Esophagus squamous epithelium (tissue), 5 donors: ENCODE data around the gene GPER1. TPM values are rescaled to one million over a fixed set of nuclear protein-coding genes. Genes with fewer than 3 reads are reported as not detected.

ENCODE experiments used
- DNase-seq: peaks from one replicate; lab custom pipeline; 2025; lab: John Stamatoyannopoulos, UW
- H3K27ac ChIP-seq, 4 donors: fragments of 200-600 bp; sonication (generic); one replicate each; pipeline ENCODE4 v1.5.1; 2016 to 2019; ENCODE audit warnings: mild to moderate bottlenecking in 1 of 4
- H3K27me3 ChIP-seq, 4 donors: fragments of 200-600 bp; sonication (generic); 1 replicate in 3 of 4; 2 replicates in 1 of 4; pipeline versions ENCODE4 v1.5.1 to v1.6.0; 2017 to 2021; ENCODE audit warnings: antibody characterized with exemption in 1 of 4
- H3K36me3 ChIP-seq, 3 donors: fragments of 200-600 bp; sonication (generic); one replicate each; pipeline ENCODE4 v1.5.1; 2016 to 2019
- H3K4me1 ChIP-seq, 3 donors: fragments of 200-600 bp; sonication (generic); one replicate each; pipeline ENCODE4 v1.5.1; 2017 to 2019
- H3K4me3 ChIP-seq, 4 donors: fragments of 200-600 bp; sonication (generic); 1 replicate in 3 of 4; 2 replicates in 1 of 4; pipeline ENCODE4 v1.5.1; 2016 to 2019; ENCODE audit warnings: mild to moderate bottlenecking in 2 of 4, moderate library complexity in 1 of 4
- H3K9me3 ChIP-seq, 3 donors: fragments of 200-600 bp; sonication (generic); one replicate each; pipeline ENCODE4 v1.5.1; 2016 to 2019
- POLR2A ChIP-seq, 4 donors: fragments of 450-650 bp; IDR thresholded peaks; one replicate each; pipeline ENCODE4 v1.6.1; 2017; ENCODE audit warnings: antibody characterized with exemption in 4 of 4, mild to moderate bottlenecking in 4 of 4, moderate library complexity in 3 of 4
- WGBS, 2 donors: methylation state at CpG; one replicate each; pipeline ENCODE4 v1.1.5; 2018; 5-methylcytosine and 5-hydroxymethylcytosine counted together
- intact Hi-C: fragments of 100-400 bp; cut with DNase I; formaldehyde crosslinking; loops from one replicate; pipeline ENCODE4 v1.15.0; 2022
- total RNA-seq, 4 donors: library from RNA; depleted of rRNA; stranded (reverse); fragments of >200 nt; gene quantifications; one replicate each; pipeline ENCODE4 v1.1.0, GENCODE V29; 2016
- TF ChIP-seq, protein P1 (sequence below), 6 experiments: fragments of 450-650 bp in 4 of 6; fragments of 200-600 bp in 2 of 6; sonication (generic) in 2 of 6; IDR thresholded peaks; one replicate each; pipeline ENCODE4 v1.5.1; 2016 to 2019; ENCODE audit warnings: antibody characterized with exemption in 6 of 6, mild to moderate bottlenecking in 4 of 6, moderate library complexity in 4 of 6
- donor health status: DM: yes; HTN: yes; CAD: no.

GPER1 gene
- total RNA-seq, 4 donors from 2014 or later: 0.87 to 2.3 (median 1.5) TPM

DNA sequence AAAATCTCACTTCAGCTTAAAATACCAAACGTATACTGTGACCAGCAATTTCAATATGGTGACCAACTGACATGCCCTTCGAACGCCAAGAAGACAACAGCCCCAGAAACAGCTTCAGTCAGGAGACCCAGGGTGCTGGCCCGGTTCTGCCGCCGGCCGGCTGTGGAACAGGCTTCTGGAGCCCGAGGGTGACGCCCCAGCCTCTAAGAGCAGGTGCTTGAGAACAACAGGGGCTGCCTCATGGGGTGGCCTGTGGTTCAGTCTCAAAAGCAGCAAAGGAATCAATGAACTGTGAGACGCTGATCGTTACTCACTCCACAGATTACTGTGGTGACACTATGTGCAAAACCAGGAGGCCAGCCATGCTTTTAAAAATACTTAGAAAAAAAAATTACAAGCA is 17.3 kb downstream of the GPER1 start:
- H3K36me3 ChIP-seq: no peaks in the 10 kb centered on the region
- TF ChIP-seq POLR2A (IDR thresholded peaks at IDR 0.05): no peak
- TF ChIP-seq, protein P1, sequence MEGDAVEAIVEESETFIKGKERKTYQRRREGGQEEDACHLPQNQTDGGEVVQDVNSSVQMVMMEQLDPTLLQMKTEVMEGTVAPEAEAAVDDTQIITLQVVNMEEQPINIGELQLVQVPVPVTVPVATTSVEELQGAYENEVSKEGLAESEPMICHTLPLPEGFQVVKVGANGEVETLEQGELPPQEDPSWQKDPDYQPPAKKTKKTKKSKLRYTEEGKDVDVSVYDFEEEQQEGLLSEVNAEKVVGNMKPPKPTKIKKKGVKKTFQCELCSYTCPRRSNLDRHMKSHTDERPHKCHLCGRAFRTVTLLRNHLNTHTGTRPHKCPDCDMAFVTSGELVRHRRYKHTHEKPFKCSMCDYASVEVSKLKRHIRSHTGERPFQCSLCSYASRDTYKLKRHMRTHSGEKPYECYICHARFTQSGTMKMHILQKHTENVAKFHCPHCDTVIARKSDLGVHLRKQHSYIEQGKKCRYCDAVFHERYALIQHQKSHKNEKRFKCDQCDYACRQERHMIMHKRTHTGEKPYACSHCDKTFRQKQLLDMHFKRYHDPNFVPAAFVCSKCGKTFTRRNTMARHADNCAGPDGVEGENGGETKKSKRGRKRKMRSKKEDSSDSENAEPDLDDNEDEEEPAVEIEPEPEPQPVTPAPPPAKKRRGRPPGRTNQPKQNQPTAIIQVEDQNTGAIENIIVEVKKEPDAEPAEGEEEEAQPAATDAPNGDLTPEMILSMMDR (IDR thresholded peaks at IDR 0.05): no peak
- H3K9me3 ChIP-seq: no peaks in the 10 kb centered on the region
- H3K27me3 ChIP-seq: no peaks in the 10 kb centered on the region
- WGBS, 2 donors: 90 to 91% methylated on average over 11 of the region's 11 CpGs
- intact Hi-C loops: no loop called here
- no peaks in the 10 kb centered on the region for H3K4me1 ChIP-seq
- no peak overlapping the region for H3K4me3 ChIP-seq
- no peak overlapping the region for H3K27ac ChIP-seq
- DNase-seq: no peak

DNA sequence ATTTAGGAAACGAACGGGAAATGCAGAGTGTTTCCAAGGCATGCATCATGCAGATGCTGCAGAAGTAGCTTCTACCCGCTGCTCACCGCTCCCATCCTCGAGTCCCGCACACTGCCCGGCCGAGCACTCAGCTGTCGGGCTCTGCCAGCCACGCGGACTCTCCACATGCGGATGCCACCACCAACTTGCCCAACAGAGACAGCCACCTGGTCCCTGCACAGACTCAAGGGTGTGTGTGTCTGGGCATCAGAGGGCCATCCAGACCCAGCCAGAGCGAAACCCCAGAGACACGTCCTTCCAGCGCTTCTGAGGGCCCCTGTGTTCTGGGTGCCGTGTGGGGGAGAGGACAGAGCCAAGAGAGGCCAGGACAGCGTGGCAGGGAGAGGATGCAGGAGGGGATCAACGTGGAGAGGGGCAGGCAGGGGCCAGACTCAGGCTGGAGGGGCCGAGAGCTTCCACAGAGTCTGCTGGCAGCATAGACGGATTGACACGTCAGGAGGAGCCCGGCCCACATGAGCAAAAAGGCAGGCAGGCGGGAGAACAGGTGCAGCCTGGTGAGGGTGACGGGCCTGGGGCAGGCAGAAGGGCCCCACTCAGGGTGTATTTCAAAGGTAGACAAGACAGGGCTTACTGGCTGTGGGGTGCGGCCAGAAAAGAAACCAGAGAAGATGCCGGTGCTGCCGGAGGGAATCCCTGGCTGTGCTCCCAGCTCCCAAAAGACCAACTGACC is 18.3 kb downstream of the GPER1 start:
- WGBS, 2 donors: 82 to 84% methylated on average over 10 to 14 of the region's 27 CpGs
- no peaks in the 10 kb centered on the region for H3K9me3 ChIP-seq
- H3K27me3 ChIP-seq: no peaks in the 10 kb centered on the region
- H3K27ac ChIP-seq: no peak overlapping the region
- intact Hi-C loops: no loop called here
- TF ChIP-seq, protein P1 (IDR thresholded peaks at IDR 0.05): no peak
- TF ChIP-seq POLR2A (IDR thresholded peaks at IDR 0.05): no peak
- no peaks in the 10 kb centered on the region for H3K36me3 ChIP-seq
- H3K4me1 ChIP-seq: no peaks in the 10 kb centered on the region
- DNase-seq: no peak
- H3K4me3 ChIP-seq: no peak overlapping the region

DNA sequence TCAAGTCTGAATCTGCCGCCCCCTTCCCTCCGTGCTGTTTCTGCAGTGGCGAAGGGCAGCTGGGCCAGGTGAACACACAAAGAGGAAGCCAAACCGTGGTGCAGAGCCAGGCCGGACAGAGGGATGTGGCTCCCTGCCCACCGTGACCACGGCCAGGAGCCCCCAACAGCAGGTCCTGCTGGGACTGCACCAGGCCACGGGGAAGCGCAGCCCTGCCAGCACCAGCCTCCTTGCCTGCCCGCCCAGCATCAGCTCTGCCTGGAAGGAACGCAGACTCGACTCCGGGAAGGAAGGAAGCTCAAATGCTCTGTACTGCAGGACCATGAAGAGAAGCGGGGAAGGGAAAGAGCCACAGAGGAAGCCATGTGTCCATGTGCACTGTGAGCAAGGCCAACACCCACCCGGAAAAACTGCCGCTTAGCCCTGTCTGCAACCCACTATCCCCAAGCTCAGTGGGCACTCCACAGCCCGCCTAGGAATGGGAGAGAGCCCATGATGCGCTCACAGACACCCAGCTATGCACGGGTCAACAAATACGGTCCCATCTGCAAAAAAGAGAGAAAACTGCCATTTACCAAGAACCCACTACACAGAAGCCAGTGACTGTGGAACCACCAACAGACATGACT is 19.0 kb downstream of the GPER1 start:
- WGBS, 2 donors: 78 to 83% methylated on average over 12 of the region's 20 CpGs
- Histone ChIP-seq H3K36me3 (peaks cover 0 to 3% (median 0%) of the 10 kb centered on the region in 3 donors), H3K4me1 (no peaks in the 10 kb centered on the region), H3K9me3 (no peaks in the 10 kb centered on the region), H3K4me3 (no peak overlapping the region), H3K27me3 (no peaks in the 10 kb centered on the region), H3K27ac (no peak overlapping the region)
- no peak for TF ChIP-seq POLR2A (IDR thresholded peaks at IDR 0.05)
- TF ChIP-seq, protein P1 (IDR thresholded peaks at IDR 0.05): no peak
- DNase-seq: no peak
- intact Hi-C loops: no loop called here

DNA sequence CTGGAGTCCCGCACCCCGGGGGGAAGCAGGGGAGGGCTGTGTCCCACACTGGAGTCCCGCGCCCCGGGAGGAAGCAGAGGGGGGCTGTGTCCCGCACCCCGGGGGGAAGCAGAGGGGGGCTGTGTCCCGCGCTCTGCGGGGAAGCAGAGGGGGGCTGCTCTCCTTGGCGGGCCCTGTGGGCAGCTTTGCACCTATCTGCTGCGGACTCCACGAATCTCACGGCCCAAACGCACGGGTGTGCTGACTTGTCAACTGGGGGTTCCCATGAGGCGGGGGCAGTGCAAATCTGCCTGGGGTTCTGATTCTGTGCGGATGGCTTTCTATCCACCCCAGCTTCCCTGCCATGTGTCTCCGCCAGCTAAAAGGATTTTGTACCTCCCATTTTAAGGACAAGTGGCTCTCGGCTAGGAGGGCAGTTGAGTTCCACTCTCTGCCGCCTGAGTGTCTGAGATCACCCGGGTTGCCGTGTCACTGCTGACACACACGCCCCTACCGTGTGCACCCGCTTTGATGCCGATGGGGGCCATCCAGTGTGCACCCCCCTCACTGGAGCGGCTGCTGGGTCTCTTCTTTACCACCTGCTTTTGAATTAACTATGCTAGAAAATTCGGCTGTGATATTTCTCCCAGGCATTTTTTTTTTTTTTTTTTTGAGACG is 20.5 kb downstream of the GPER1 start:
- WGBS, 2 donors: 93 to 96% methylated on average over 12 to 17 of the region's 30 CpGs
- H3K27ac ChIP-seq: no peak overlapping the region

More for the DNA sequence above, 20.5 kb downstream of the GPER1 start:
- Histone ChIP-seq H3K36me3 (peaks cover 0 to 8% (median 0%) of the 10 kb centered on the region in 3 donors), H3K4me1 (no peaks in the 10 kb centered on the region), H3K4me3 (no peak overlapping the region), H3K9me3 (no peaks in the 10 kb centered on the region), H3K27me3 (no peaks in the 10 kb centered on the region)
- TF ChIP-seq POLR2A (IDR thresholded peaks at IDR 0.05): no peak
- TF ChIP-seq, protein P1 (IDR thresholded peaks at IDR 0.05): no peak
- intact Hi-C loops: no loop called here
- no peak for DNase-seq
